Astrocyte (in vitro differentiated cells and primary cell): ENCODE data around the gene UBA52. TPM values are rescaled to one million over a fixed set of nuclear protein-coding genes. Genes with fewer than 3 reads are reported as not detected.

Experiments used
- DNase-seq: peaks from one replicate; pipeline ENCODE4 v3.0.0-alpha.2; 2010; ENCODE audit warnings: low read depth
- FAIRE-seq: peaks from 2 replicates; lab custom pipeline; 2011; peaks lifted over from hg19 to GRCh38; lab: Jason Lieb, UNC
- H2AFZ ChIP-seq: 2 replicates; pipeline ENCODE4 v1.6.0; 2012; ENCODE audit warnings: low read depth, low read length, inconsistent platforms
- H3K27ac ChIP-seq: 2 replicates; pipeline ENCODE4 v1.5.1; 2011; ENCODE audit warnings: low read depth, low read length, inconsistent platforms
- H3K27me3 ChIP-seq: 2 replicates; pipeline ENCODE4 v1.6.0; 2011; ENCODE audit warnings: low read length, inconsistent platforms; ENCODE audit not compliant: insufficient read depth
- H3K36me3 ChIP-seq: 2 replicates; pipeline ENCODE4 v1.5.1; 2011; ENCODE audit warnings: low read length, inconsistent platforms; ENCODE audit not compliant: insufficient read depth
- H3K4me1 ChIP-seq: 2 replicates; pipeline ENCODE4 v1.5.1; 2011; ENCODE audit warnings: low read length, inconsistent platforms; ENCODE audit not compliant: insufficient read depth
- H3K4me2 ChIP-seq: 2 replicates; pipeline ENCODE4 v1.6.0; 2012; ENCODE audit warnings: low read length, inconsistent platforms
- H3K4me3 ChIP-seq: 2 replicates; pipeline ENCODE4 v1.5.1; 2011; ENCODE audit warnings: low read depth, mild to moderate bottlenecking, low read length, inconsistent platforms; ENCODE audit not compliant: insufficient read depth
- H3K79me2 ChIP-seq: 2 replicates; pipeline ENCODE4 v1.6.0; 2012; ENCODE audit warnings: mild to moderate bottlenecking, low read length, inconsistent platforms; ENCODE audit not compliant: insufficient read depth
- H3K9ac ChIP-seq: 2 replicates; pipeline ENCODE4 v1.6.0; 2012; ENCODE audit warnings: mild to moderate bottlenecking, low read length, inconsistent platforms
- H3K9me3 ChIP-seq: 2 replicates; pipeline ENCODE4 v1.5.1; 2012; ENCODE audit warnings: low read depth, mild to moderate bottlenecking, low read length, inconsistent platforms; ENCODE audit not compliant: insufficient read depth
- H4K20me1 ChIP-seq: 2 replicates; pipeline ENCODE4 v1.6.0; 2012; ENCODE audit warnings: low read length, inconsistent platforms; ENCODE audit not compliant: insufficient read depth
- H3K27ac Mint-ChIP-seq: one replicate; pipeline ENCODE4 v1.8.0; 2021; ENCODE audit warnings: mild to moderate bottlenecking, mixed read lengths; ENCODE audit not compliant: unreplicated experiment
- H3K27me3 Mint-ChIP-seq: one replicate; pipeline ENCODE4 v1.8.0; 2021; ENCODE audit warnings: low read depth, mixed read lengths; ENCODE audit not compliant: unreplicated experiment
- H3K36me3 Mint-ChIP-seq: one replicate; pipeline ENCODE4 v1.8.0; 2021; ENCODE audit warnings: low read depth, mixed read lengths; ENCODE audit not compliant: unreplicated experiment
- H3K4me1 Mint-ChIP-seq: one replicate; pipeline ENCODE4 v1.8.0; 2021; ENCODE audit warnings: low read depth, mixed read lengths; ENCODE audit not compliant: unreplicated experiment
- H3K4me3 Mint-ChIP-seq: one replicate; pipeline ENCODE4 v1.8.0; 2021; ENCODE audit warnings: mild to moderate bottlenecking, moderate library complexity, mixed read lengths; ENCODE audit not compliant: unreplicated experiment
- H3K9me3 Mint-ChIP-seq: one replicate; pipeline ENCODE4 v1.8.0; 2021; ENCODE audit warnings: mild to moderate bottlenecking, mixed read lengths; ENCODE audit not compliant: unreplicated experiment
- EZH2 ChIP-seq: IDR thresholded peaks from 2 replicates; pipeline ENCODE4 v1.6.1; 2012; ENCODE audit warnings: mild to moderate bottlenecking, low read length, inconsistent platforms; ENCODE audit not compliant: insufficient read depth
- total RNA-seq: library from RNA; stranded (reverse); gene quantifications from 2 replicates; pipeline ENCODE4 v1.2.1, GENCODE V29; 2021
- TF ChIP-seq, protein P1 (sequence below): IDR thresholded peaks from 2 replicates; pipeline ENCODE4 v1.5.1; 2011; ENCODE audit warnings: low read depth, mild to moderate bottlenecking, inconsistent platforms, low read length, moderate library complexity; ENCODE audit not compliant: insufficient read depth

Gene UBA52
- total RNA-seq, 1 donor from 2014 or later = 1,287 TPM

DNA sequence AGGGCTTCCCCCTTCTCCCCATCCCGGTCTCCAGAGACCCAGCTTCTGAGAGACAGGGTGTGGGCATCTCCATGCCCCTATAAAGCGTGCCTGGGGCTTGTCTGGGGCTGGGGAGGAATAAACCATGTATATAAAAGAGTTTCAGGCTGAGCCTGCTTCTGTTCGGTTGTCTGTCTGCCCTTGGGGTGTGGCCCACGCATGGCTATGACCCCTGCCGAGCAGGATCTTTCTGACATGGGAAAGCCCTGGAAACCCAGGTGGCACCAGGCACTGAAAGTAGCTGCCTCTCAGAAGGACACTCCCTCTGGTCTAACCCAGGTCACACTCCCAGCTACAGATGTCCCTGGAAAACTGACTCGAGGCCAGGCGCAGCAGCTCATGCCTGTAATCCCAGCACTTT is 49.2 kb downstream of the UBA52 start:
- peaks cover 14% of the 10 kb centered on the region for H3K9me3 Mint-ChIP-seq
- H3K27me3 Mint-ChIP-seq = peaks cover 33% of the 10 kb centered on the region
- H3K4me3 Mint-ChIP-seq = no peak overlapping the region
- Histone ChIP-seq H3K27me3 (no peaks in the 10 kb centered on the region), H3K4me2 (no peak overlapping the region), H3K9me3 (peaks cover 2% of the 10 kb centered on the region), H3K79me2 (no peaks in the 10 kb centered on the region), H3K4me3 (no peak overlapping the region), H3K9ac (no peak overlapping the region), H4K20me1 (no peaks in the 10 kb centered on the region), H3K36me3 (no peaks in the 10 kb centered on the region), H3K4me1 (no peaks in the 10 kb centered on the region), H2AFZ (no peak overlapping the region), H3K27ac (no peak overlapping the region)
- no peak for TF ChIP-seq EZH2
- TF ChIP-seq, protein P1, sequence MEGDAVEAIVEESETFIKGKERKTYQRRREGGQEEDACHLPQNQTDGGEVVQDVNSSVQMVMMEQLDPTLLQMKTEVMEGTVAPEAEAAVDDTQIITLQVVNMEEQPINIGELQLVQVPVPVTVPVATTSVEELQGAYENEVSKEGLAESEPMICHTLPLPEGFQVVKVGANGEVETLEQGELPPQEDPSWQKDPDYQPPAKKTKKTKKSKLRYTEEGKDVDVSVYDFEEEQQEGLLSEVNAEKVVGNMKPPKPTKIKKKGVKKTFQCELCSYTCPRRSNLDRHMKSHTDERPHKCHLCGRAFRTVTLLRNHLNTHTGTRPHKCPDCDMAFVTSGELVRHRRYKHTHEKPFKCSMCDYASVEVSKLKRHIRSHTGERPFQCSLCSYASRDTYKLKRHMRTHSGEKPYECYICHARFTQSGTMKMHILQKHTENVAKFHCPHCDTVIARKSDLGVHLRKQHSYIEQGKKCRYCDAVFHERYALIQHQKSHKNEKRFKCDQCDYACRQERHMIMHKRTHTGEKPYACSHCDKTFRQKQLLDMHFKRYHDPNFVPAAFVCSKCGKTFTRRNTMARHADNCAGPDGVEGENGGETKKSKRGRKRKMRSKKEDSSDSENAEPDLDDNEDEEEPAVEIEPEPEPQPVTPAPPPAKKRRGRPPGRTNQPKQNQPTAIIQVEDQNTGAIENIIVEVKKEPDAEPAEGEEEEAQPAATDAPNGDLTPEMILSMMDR = no peak
- FAIRE-seq (no peak), DNase-seq (no peak)
- no peak overlapping the region for H3K27ac Mint-ChIP-seq
- no peaks in the 10 kb centered on the region for H3K4me1 Mint-ChIP-seq
- H3K36me3 Mint-ChIP-seq = peaks cover 4% of the 10 kb centered on the region

DNA sequence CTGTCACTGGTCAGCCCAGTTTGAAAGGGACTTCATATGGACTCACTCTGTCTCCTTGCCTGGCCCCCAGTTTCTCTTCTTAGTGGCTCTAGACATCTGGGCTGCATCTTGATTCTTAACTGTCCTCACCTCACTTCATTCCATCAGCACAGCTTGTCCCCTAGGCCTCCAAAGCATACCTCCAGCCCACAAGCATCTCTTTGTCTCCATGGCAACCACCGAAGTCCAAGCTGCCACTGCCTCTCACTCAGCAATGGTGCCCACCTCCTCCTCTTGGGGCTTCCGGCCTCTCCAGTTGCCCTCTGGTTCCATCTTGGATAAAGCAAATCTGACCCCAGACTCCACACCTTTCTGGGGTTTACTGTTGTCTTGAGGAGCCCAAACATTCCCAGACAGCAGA is 55.2 kb downstream of the UBA52 start:
- H3K4me3 Mint-ChIP-seq = no peak overlapping the region
- no peak for TF ChIP-seq EZH2
- TF ChIP-seq, protein P1 = no peak

More for the DNA sequence above, 55.2 kb downstream of the UBA52 start:
- FAIRE-seq = no peak
- no peak for DNase-seq
- Mint-ChIP-seq H3K4me1 (no peaks in the 10 kb centered on the region), H3K9me3 (peaks cover 5% of the 10 kb centered on the region), H3K27me3 (peaks cover 35% of the 10 kb centered on the region), H3K36me3 (no peaks in the 10 kb centered on the region), H3K27ac (no peak overlapping the region)
- no peak overlapping the region for H3K9ac ChIP-seq
- no peak overlapping the region for H3K27ac ChIP-seq
- no peaks in the 10 kb centered on the region for H3K9me3 ChIP-seq
- H3K4me1 ChIP-seq = no peaks in the 10 kb centered on the region
- no peak overlapping the region for H2AFZ ChIP-seq
- H3K27me3 ChIP-seq = no peaks in the 10 kb centered on the region
- H3K36me3 ChIP-seq = no peaks in the 10 kb centered on the region
- no peaks in the 10 kb centered on the region for H3K79me2 ChIP-seq
- no peak overlapping the region for H3K4me3 ChIP-seq
- no peak overlapping the region for H3K4me2 ChIP-seq
- no peaks in the 10 kb centered on the region for H4K20me1 ChIP-seq

Other genes with a start within 250 kb of the UBA52 start
- 102 and 127 TPM in 2 replicates for gene LSM4, start 248.8 kb upstream of the UBA52 start, total RNA-seq
- gene PGPEP1, start 231.3 kb upstream of the UBA52 start, total RNA-seq = 20.6 and 28.4 TPM in 2 replicates
- 20.5 and 23.2 TPM in 2 replicates for gene GDF15, start 185.7 kb upstream of the UBA52 start, total RNA-seq
- gene LRRC25, start 174.2 kb upstream of the UBA52 start, total RNA-seq = not detected in 2 replicates
- 51.2 and 56.6 TPM in 2 replicates for gene SSBP4, start 152.5 kb upstream of the UBA52 start, total RNA-seq
- gene ISYNA1, start 133.7 kb upstream of the UBA52 start, total RNA-seq = 128 and 153 TPM in 2 replicates
- 16.0 TPM in 2 replicates for gene ELL, start 49.8 kb upstream of the UBA52 start, total RNA-seq
- gene FKBP8, start 28.3 kb upstream of the UBA52 start, total RNA-seq = 246 and 251 TPM in 2 replicates
- gene KXD1, start 14.0 kb upstream of the UBA52 start, total RNA-seq = 73.4 and 80.2 TPM in 2 replicates
- gene REX1BD, start 16.9 kb downstream of the UBA52 start, total RNA-seq = 47.4 and 54.6 TPM in 2 replicates
- gene CRLF1, start 34.9 kb downstream of the UBA52 start, total RNA-seq = 18.5 and 53.1 TPM in 2 replicates
- 5.6 and 8.8 TPM in 2 replicates for gene TMEM59L, start 41.0 kb downstream of the UBA52 start, total RNA-seq
- gene KLHL26, start 65.2 kb downstream of the UBA52 start, total RNA-seq = 4.4 and 6.0 TPM in 2 replicates
- 8.4 and 8.8 TPM in 2 replicates for gene CRTC1, start 111.8 kb downstream of the UBA52 start, total RNA-seq
- gene COMP, start 219.4 kb downstream of the UBA52 start, total RNA-seq = 1.7 and 2.3 TPM in 2 replicates